Tibial artery (tissue), 4 donors: Measurements from ENCODE around the gene TAF4B.

Source experiments
- DNase-seq, 2 donors: peaks; one replicate each; pipeline ENCODE4 v3.0.0-alpha.2; 2019
- H3K27ac ChIP-seq, 2 donors: fragments of 200-600 bp; sonication (generic) in 1 of 2; 1 replicate in 1 of 2; 2 replicates in 1 of 2; pipeline ENCODE4 v1.5.1; 2018 to 2019; ENCODE audit warnings: mild to moderate bottlenecking in 1 of 2
- H3K27me3 ChIP-seq, 2 donors: fragments of 200-600 bp; sonication (generic) in 1 of 2; one replicate each; pipeline versions ENCODE4 v1.5.1 to v1.6.0; 2016 to 2019
- H3K36me3 ChIP-seq, 3 donors: fragments of 200-600 bp; sonication (generic) in 2 of 3; one replicate each; pipeline ENCODE4 v1.5.1; 2016 to 2019; ENCODE audit warnings: mild to moderate bottlenecking in 2 of 3
- H3K4me1 ChIP-seq, 4 donors: fragments of 200-600 bp; sonication (generic) in 2 of 4; 1 replicate in 3 of 4; 2 replicates in 1 of 4; pipeline ENCODE4 v1.5.1; 2016 to 2019
- H3K4me3 ChIP-seq, 2 donors: fragments of 200-600 bp; sonication (generic) in 1 of 2; 1 replicate in 1 of 2; 2 replicates in 1 of 2; pipeline ENCODE4 v1.5.1; 2018 to 2019; ENCODE audit warnings: mild to moderate bottlenecking in 2 of 2
- H3K9me3 ChIP-seq, 3 donors: fragments of 200-600 bp; sonication (generic) in 1 of 3; one replicate each; pipeline ENCODE4 v1.5.1; 2016 to 2019
- CTCF ChIP-seq, 2 experiments: fragments of 200-600 bp in 1 of 2; fragments of 450-650 bp in 1 of 2; IDR thresholded peaks; one replicate each; pipeline ENCODE4 v1.5.1; 2017 to 2019; ENCODE audit warnings: antibody characterized with exemption in 2 of 2, mild to moderate bottlenecking in 1 of 2, moderate library complexity in 1 of 2
- intact Hi-C: fragments of 100-400 bp; cut with DNase I; formaldehyde crosslinking; loops from one replicate; pipeline ENCODE4 v1.15.0; 2023; ENCODE audit warnings: low total_unique reads

Gene TAF4B

GRCh38 chr18:26418225-26418624 is 192.0 kb downstream of the TAF4B start:
- no peak for TF ChIP-seq CTCF (IDR thresholded peaks at IDR 0.05)
- no peaks in the 10 kb centered on the region for H3K27me3 ChIP-seq
- no peak overlapping the region for H3K27ac ChIP-seq
- H3K36me3 ChIP-seq = no peaks in the 10 kb centered on the region
- no peak overlapping the region for H3K4me3 ChIP-seq
- H3K9me3 ChIP-seq = no peaks in the 10 kb centered on the region
- H3K4me1 ChIP-seq = no peaks in the 10 kb centered on the region
- intact Hi-C loops = no loop called here
- no peak for DNase-seq

GRCh38 chr18:26419746-26420145 is 193.5 kb downstream of the TAF4B start:
- no peaks in the 10 kb centered on the region for H3K9me3 ChIP-seq
- no peak for DNase-seq
- no peak overlapping the region for H3K4me3 ChIP-seq
- no peak for TF ChIP-seq CTCF (IDR thresholded peaks at IDR 0.05)
- no peak overlapping the region for H3K27ac ChIP-seq
- H3K27me3 ChIP-seq = no peaks in the 10 kb centered on the region
- H3K36me3 ChIP-seq = no peaks in the 10 kb centered on the region
- intact Hi-C loops = no loop called here
- H3K4me1 ChIP-seq = no peaks in the 10 kb centered on the region

- H3K36me3 ChIP-seq = no peaks in the 10 kb centered on the region
- no peak overlapping the region for H3K27ac ChIP-seq
- H3K27me3 ChIP-seq = no peaks in the 10 kb centered on the region
- DNase-seq = no peak
- TF ChIP-seq CTCF (IDR thresholded peaks at IDR 0.05) = no peak
- intact Hi-C loops = no loop called here
- no peaks in the 10 kb centered on the region for H3K4me1 ChIP-seq
- no peak overlapping the region for H3K4me3 ChIP-seq
- no peaks in the 10 kb centered on the region for H3K9me3 ChIP-seq
Measured at GRCh38 chr18:26421503-26421902, 195.3 kb downstream of the TAF4B start.

GRCh38 chr18:26421931-26422330 is 195.7 kb downstream of the TAF4B start:
- Histone ChIP-seq H3K27me3 (no peaks in the 10 kb centered on the region), H3K4me3 (no peak overlapping the region), H3K9me3 (no peaks in the 10 kb centered on the region), H3K36me3 (no peaks in the 10 kb centered on the region), H3K4me1 (no peaks in the 10 kb centered on the region), H3K27ac (no peak overlapping the region)
- no peak for DNase-seq
- TF ChIP-seq CTCF (IDR thresholded peaks at IDR 0.05) = no peak
- intact Hi-C loops = no loop called here

- DNase-seq = no peak
- Histone ChIP-seq H3K4me3 (no peak overlapping the region), H3K27me3 (no peaks in the 10 kb centered on the region), H3K9me3 (no peaks in the 10 kb centered on the region), H3K27ac (no peak overlapping the region), H3K36me3 (no peaks in the 10 kb centered on the region), H3K4me1 (no peaks in the 10 kb centered on the region)
- intact Hi-C loops = no loop called here
- no peak for TF ChIP-seq CTCF (IDR thresholded peaks at IDR 0.05)
Measured at GRCh38 chr18:26422472-26423162, 196.4 kb downstream of the TAF4B start.
